AG09309 (cell line): ENCODE results near the gene B4GALT4.
"Not testable (repeated sequence)": the region's sequence is repeated elsewhere in the genome, so short reads cannot be mapped to it uniquely, and the experiment has no call there.

Experiments
- DNase-seq: peaks from one replicate; pipeline ENCODE4 v3.0.0-alpha.2; 2010; ENCODE audit warnings: low read depth
- H3K4me3 ChIP-seq: 2 replicates; pipeline ENCODE4 v1.5.1; 2011; ENCODE audit warnings: mild to moderate bottlenecking, low read depth, low read length, moderate library complexity; ENCODE audit not compliant: control insufficient read depth
- TF ChIP-seq, protein P1 (sequence below): IDR thresholded peaks from 2 replicates; pipeline ENCODE4 v1.5.1; 2011; ENCODE audit warnings: mild to moderate bottlenecking, low read depth, low read length, inconsistent platforms; ENCODE audit not compliant: insufficient read depth, control insufficient read depth; ENCODE audit errors: missing control alignments

B4GALT4 gene

GRCh38 chr3:119176778-119177177, 63.9 kb downstream of the B4GALT4 start:
- no peak for DNase-seq
- TF ChIP-seq, protein P1, sequence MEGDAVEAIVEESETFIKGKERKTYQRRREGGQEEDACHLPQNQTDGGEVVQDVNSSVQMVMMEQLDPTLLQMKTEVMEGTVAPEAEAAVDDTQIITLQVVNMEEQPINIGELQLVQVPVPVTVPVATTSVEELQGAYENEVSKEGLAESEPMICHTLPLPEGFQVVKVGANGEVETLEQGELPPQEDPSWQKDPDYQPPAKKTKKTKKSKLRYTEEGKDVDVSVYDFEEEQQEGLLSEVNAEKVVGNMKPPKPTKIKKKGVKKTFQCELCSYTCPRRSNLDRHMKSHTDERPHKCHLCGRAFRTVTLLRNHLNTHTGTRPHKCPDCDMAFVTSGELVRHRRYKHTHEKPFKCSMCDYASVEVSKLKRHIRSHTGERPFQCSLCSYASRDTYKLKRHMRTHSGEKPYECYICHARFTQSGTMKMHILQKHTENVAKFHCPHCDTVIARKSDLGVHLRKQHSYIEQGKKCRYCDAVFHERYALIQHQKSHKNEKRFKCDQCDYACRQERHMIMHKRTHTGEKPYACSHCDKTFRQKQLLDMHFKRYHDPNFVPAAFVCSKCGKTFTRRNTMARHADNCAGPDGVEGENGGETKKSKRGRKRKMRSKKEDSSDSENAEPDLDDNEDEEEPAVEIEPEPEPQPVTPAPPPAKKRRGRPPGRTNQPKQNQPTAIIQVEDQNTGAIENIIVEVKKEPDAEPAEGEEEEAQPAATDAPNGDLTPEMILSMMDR, result no peak
- no peak overlapping the region for H3K4me3 ChIP-seq

GRCh38 chr3:119175872-119176756, 64.6 kb downstream of the B4GALT4 start:
- TF ChIP-seq, protein P1, result no peak
- no peak overlapping the region for H3K4me3 ChIP-seq
- DNase-seq, result peak; percentile 24

- no peak within 1 kb of the TSS for H3K4me3 ChIP-seq
- DNase-seq, result no peak
- TF ChIP-seq, protein P1, result no peak
These were observed 67.4 kb downstream of the B4GALT4 start, which contains the start of gene UPK1B for GRCh38 chr3:119173325-119173724. TSS of gene UPK1B (plus strand) at chr3:119173598. CDS start at chr3:119186742, 13,144 bp downstream.

DNA sequence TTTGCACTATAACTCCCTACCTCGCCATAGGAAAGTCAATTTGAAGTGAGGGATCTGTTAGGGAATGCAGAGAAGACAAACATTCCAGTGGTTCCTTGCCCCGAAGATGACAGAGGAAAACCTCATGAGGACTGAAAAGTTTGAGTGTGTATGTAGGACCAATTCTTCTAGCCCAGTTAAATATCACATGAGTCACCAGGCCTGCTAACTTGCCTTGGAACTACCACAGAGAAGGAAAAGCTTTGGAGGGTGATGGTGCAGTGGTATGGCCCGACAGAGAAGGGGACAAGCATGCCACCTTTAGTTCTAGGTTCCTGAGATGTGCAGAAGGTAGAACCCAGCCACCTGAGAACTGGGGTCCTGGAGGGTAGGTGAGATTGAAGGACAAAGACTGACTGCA, 69.9 kb downstream of the B4GALT4 start:
- TF ChIP-seq, protein P1, result no peak
- H3K4me3 ChIP-seq, result no peak overlapping the region
- DNase-seq, result no peak

GRCh38 chr3:119164745-119165144, 75.9 kb downstream of the B4GALT4 start:
- DNase-seq, H3K4me3 ChIP-seq: not testable (repeated sequence)
